ENCODE data around the gene WDFY4. TPM values are rescaled to one million over a fixed set of nuclear protein-coding genes. Genes with fewer than 3 reads are reported as not detected.

Gene WDFY4
- total RNA-seq, 1 donor from 2014 or later, result 1.6 TPM

DNA sequence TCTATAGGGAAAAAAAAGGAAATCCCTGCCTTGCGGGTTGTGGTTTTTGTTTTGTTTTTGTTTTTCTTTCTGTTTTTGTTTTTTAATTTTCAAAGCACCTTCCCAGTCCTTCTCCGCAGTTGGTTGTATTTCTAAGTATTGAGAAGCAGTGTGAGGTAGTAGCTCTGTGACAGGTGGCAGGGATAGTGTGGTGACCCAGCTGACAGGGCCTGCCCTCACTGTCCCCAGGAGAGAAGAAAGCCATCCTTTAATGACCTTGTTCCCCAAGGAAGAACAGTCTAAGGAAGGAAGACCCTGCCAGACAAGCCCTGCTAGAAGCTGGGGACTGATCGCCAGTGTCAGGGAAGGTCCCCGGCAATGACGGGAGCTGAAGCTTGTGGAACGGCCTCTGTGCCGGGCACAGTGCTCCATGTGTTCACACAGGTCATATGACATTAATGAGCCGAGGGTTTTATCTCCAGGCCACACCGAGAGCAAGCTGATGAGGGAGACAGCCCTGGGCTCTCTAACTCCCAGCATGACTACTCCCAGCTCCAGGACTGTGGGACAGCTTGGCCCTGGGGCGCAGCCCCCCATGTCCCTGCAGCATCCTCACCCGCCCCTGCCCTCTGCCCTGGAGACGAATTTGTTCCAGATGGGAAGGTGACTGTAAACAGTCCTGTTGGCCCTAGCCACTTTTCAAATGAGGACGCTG, 324.0 kb downstream of the WDFY4 start:
- peak; percentile 43 for DNase-seq
- peak; percentile 69 for ATAC-seq
- intact Hi-C loops (cut with micrococcal nuclease), result no loop called here

DNA sequence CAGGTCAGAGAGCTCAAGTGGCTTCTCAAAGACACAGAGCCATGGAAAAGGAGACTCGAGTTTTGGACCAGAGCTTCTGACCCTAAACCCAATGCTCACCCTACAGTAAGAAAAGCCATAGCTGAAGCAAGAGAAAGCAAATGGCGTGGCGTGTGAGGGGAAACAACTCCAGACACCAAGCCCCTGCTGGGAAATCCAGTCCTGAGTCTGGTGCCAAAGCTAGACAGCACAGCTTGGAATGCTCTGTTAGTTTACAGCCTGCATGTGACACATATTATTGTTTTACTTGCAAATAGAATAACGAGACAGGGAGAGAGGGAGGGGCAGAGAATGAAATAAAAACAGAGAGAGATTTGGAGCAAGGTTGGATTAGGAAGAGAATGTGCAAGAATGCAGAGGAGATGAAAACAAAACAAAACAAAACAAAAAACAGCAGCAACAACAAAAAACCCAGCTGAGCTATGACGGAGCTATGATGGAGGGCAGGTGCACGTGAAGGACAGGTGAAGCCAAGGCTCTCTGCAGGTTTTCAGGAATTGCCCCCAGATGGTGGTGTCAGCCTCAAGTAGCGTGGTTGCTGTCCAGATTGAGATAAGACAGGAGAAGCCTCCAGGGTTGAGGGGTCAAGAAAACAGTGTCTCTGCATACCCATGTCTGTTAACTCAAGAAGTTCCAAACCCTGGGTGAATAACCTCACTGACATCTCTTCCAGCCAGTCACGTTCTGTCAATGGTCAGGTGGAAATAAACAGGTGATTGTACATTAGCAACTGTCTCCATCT, 324.7 kb downstream of the WDFY4 start:
- DNase-seq (no peak), ATAC-seq (peak; percentile 57)
- intact Hi-C loops (cut with micrococcal nuclease), result no loop called here

DNA sequence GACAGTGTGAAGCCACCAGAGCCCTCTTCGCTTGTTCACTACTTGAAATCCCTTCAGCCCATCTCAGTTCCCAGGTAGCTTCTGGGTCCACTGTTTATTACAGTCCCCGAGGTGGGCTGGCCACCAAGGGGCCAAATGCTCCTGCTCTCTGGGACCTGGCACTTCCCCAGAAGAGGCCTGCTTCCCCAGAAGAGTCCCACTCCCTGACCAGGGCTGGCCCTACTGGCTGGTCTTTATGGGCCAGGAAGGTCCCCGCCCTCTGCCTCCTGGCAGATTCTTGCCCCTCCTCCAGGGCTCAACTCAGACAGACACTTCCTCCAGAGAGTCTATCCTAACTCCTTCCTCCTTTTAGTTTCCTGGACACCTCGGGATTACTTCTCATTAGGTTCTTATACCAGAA, 325.6 kb downstream of the WDFY4 start:
- no peak for DNase-seq
- no peak for ATAC-seq

GRCh38 chr10:49010865-49011264, 326.2 kb downstream of the WDFY4 start:
- no peak for DNase-seq
- intact Hi-C loops (cut with micrococcal nuclease), result no loop called here
- ATAC-seq, result no peak

More for the DNA sequence above, 325.6 kb downstream of the WDFY4 start:
- intact Hi-C loops (cut with micrococcal nuclease), result no loop called here

DNA sequence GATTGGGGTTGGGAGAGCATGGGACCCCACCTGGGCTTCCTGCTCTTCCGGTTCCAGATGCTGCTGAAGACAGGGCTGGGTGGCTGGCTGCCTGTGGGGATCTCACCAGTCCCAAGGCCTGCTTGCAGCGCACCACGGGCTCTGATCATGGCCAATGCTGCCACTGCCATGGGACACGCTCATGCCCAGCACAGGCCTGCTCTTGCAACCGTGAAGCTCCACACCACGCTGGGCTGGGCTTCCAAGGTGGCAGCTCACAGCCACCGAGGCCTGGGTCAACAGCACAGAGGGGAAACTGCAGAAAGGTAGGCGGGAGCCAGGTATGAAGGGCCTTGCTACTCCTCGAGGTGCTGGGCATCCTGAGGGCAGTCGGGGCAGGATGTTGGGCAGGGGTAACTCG, 327.1 kb downstream of the WDFY4 start:
- DNase-seq, result no peak
- ATAC-seq, result no peak
- intact Hi-C loops (cut with micrococcal nuclease), result no loop called here

DNA sequence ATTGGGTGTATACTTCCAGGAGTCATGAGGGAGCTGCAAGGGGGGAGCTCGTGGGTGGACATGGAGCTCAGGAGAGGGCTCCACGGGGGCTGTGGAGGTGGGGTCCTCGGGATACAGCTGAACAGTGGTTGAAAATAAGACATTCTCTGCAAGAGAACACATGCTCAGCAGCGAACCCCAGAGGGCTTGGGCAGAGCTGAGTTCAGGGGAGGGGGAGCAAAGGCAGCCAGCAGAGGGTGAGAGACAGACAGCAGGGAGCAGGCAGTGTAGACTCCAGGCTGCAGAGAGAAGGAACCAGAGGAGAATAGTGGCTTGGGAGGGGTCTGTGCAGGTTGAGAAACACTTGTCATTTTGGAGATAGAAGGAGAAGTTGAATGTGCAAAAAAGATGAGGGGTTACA, 327.9 kb downstream of the WDFY4 start:
- DNase-seq (no peak), ATAC-seq (no peak)
- intact Hi-C loops (cut with micrococcal nuclease), result no loop called here

DNA sequence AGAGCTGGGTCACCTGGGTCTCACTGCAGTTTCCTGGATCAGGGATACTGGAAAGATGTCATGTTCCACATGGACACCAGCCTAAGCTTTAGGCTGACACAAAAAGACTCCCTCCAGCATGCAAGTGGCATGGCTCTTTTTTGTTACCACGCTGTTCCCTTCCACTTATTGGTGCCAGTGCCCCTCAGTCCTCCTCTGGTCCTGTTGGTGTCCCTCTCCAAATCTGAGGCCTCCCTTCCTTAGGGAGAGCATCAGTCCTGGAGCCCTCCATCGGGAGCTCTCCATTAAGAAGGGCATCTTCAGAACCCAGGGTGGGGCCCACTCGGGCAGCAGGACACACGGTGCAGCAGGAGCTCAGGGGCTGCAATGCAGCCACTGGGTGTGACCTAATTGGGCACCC, 331.0 kb downstream of the WDFY4 start:
- intact Hi-C loops (cut with micrococcal nuclease), result no loop called here
- ATAC-seq, result no peak
- no peak for DNase-seq

- intact Hi-C loops (cut with micrococcal nuclease), result no loop called here
- DNase-seq, result no peak
Observed at GRCh38 chr10:49021685-49022084, 337.0 kb downstream of the WDFY4 start.

DNA sequence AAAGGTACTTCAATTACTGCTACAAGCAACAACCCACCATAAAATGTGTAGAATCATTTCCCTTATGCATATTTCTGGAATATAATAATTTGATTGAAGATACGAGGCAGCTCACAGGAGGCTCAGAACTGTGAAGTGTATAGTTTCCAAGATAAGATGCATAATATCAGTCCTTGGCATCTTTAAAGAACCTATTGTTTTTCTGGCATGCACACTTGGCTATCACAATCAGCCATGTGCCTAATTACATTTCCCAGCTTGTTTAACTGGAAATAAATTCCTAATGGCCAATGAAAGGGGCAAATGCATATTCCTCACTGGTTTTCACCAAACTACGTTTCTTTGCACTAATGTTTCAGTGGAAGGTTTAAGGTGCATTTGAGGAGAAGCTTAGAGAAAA, 338.4 kb downstream of the WDFY4 start:
- intact Hi-C loops (cut with micrococcal nuclease), result no loop called here
- ATAC-seq, result no peak
- DNase-seq, result no peak

More at GRCh38 chr10:49021685-49022084, 337.0 kb downstream of the WDFY4 start:
- ATAC-seq, result no peak

GRCh38 chr10:49023752-49024151, 339.1 kb downstream of the WDFY4 start:
- intact Hi-C loops (cut with micrococcal nuclease), result no loop called here
- ATAC-seq (peak; percentile 81), DNase-seq (no peak)

DNA sequence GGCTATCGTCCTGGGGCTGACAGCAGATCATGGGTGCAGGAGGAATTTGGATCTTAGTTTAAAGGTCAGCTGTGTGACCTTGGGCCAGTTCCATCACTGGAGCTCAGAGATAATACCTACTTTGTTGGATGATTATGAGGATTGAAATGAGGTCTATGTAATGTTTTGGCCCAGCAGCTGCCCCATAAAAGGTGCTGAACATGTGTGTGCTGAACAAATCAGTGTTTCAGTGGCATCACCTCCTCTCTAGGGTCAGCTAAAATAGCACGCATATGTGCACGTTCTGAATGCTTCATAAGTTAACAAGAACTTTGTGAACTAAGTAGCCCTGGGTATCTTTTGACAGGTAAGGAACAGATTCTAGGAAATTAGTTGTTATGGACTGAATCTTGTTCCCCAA, 339.8 kb downstream of the WDFY4 start:
- intact Hi-C loops (cut with micrococcal nuclease), result no loop called here
- DNase-seq, result no peak
- peak; percentile 61 for ATAC-seq

GRCh38 chr10:49025347-49025983, 340.8 kb downstream of the WDFY4 start:
- ATAC-seq, result peak; percentile 11
- intact Hi-C loops (cut with micrococcal nuclease), result no loop called here
- no peak for DNase-seq

DNA sequence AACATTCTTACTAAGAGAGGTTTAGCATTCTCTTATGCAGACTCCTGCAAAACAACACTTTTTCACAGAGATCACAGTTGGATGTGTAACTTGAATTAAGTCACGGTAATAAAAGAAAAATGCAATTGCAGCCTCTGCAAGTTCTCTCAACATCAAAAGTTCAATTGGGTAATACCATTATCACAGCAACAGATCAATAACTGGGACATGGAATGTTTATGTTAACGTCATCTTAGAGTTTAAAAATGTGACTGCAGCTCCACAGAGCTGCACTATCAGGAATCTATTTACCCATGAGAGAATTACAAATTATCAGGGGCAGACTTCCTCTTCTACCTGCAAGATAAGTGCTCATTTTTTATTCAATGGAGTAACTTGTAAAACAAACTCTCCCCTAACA, 344.0 kb downstream of the WDFY4 start:
- intact Hi-C loops (cut with micrococcal nuclease), result no loop called here
- ATAC-seq (no peak), DNase-seq (no peak)

- no peak for ATAC-seq
- DNase-seq, result no peak
- intact Hi-C loops (cut with micrococcal nuclease), result no loop called here
Observed at GRCh38 chr10:49029666-49030065, 345.0 kb downstream of the WDFY4 start.

Small RNAs within 50 kb of the gene (microRNA-seq; reads per million reads assigned to microRNA genes)
- not detected for gene MIR4294 (ENCODE audit: borderline number of aligned reads)

Other genes starting within 250 kb of the WDFY4 start
- gene ARHGAP22, start 79.8 kb upstream of the WDFY4 start, total RNA-seq, result 3.4 TPM